Motor neuron (in vitro differentiated cells): ENCODE measurements around the gene AGTRAP. TPM values are rescaled to one million over a fixed set of nuclear protein-coding genes. Genes with fewer than 3 reads are reported as not detected.
A peak's percentile ranks its signal among the peaks of the same experiment; 100 is the strongest.

Experiments
- ATAC-seq, 8 experiments: fragments of 200-7000 bp; cut with Tn5 transposase; replicated peaks in 6 of 8; 2 replicates each; pipeline ENCODE4 v1.8.0; 2021; ENCODE audit warnings: mild to moderate bottlenecking in 8 of 8, moderate library complexity in 8 of 8
- H3K27ac ChIP-seq, 2 donors: fragments of 250-450 bp; sonication (Bioruptor Pico); 2 replicates each; pipeline ENCODE4 v1.9.0; 2021; ENCODE audit warnings: antibody characterized with exemption in 2 of 2, mild to moderate bottlenecking in 2 of 2, moderate library complexity in 1 of 2
- H3K4me1 ChIP-seq, 2 donors: fragments of 250-450 bp; sonication (Bioruptor Pico); replicated peaks in 1 of 2; 2 replicates each; pipeline ENCODE4 v1.6.1; 2021; ENCODE audit warnings: antibody characterized with exemption in 2 of 2, mild to moderate bottlenecking in 2 of 2, moderate library complexity in 1 of 2
- H3K4me3 ChIP-seq, 5 donors: fragments of 250-450 bp; sonication (Bioruptor Pico); 2 replicates each; pipeline ENCODE4 v1.9.0; 2021; ENCODE audit warnings: antibody characterized with exemption in 5 of 5, mild to moderate bottlenecking in 5 of 5, moderate library complexity in 4 of 5
- WGBS, 10 experiments: fragments of 450-650 bp; shearing (Covaris generic); methylation state at CpG; one replicate each; pipeline ENCODE4 v1.0.0; 2022; 5-methylcytosine and 5-hydroxymethylcytosine counted together
- in situ Hi-C, 9 experiments: fragments of 400-800 bp; cut with MboI; loops; one replicate each; pipeline ENCODE4 v1.15.0; 2021; ENCODE audit warnings: low sequenced_read_pairs in 9 of 9, low pct_unique_long_range_greater_than_20kb in 2 of 9; ENCODE audit not compliant: unreplicated experiment in 9 of 9
- total RNA-seq, 8 experiments: library from RNA; unstranded; fragments of 300-600 nt; gene quantifications; 2 replicates each; pipeline versions ENCODE4 v1.2.3 to v1.2.4, GENCODE V29; 2022

Gene AGTRAP
- total RNA-seq, 8 experiments from 2014 or later, result 12.5 to 55.9 (median 32.3) TPM

GRCh38 chr1:11759791-11760190 is 23.9 kb downstream of the AGTRAP start:
- H3K4me1 ChIP-seq, result peaks cover 0 to 12% of the 10 kb centered on the region in 2 donors
- WGBS, 10 experiments, result 41 to 100% (median 88%) methylated on average over 1 to 4 of the region's 4 CpGs; no CpG with 5 or more reads in 4 of the 10 experiments
- no peak overlapping the region for H3K27ac ChIP-seq
- ATAC-seq, result no peak
- in situ Hi-C loops, result no loop called here
- no peak overlapping the region for H3K4me3 ChIP-seq

DNA sequence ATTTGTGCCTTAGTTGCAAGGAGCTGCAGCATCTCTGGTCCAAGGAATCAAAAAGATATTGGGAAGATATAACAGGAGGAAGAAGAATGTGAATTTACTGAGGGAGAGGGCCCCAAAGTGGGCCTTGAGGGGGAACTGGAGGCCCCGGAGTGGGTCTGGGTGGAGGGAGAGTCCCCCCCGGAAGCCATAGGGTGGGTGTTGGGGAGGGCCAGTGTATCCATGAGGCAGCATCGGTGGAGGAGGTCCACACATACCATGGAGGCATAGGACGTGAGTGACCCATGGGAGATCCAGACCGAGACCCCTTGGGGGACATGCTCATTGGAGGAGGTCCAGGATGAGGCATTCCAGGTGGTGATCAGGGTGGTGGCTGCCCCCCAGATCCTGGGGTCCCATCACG is 25.3 kb downstream of the AGTRAP start:
- Histone ChIP-seq H3K27ac (no peak overlapping the region), H3K4me1 (peaks cover 0 to 12% of the 10 kb centered on the region in 2 donors), H3K4me3 (no peak overlapping the region)
- WGBS, 10 experiments, result 50 to 90% (median 84%) methylated on average over 2 to 6 of the region's 6 CpGs; no CpG with 5 or more reads in 6 of the 10 experiments
- peak in 1 of 8 experiments; percentile 7 for ATAC-seq
- in situ Hi-C loops, result no loop called here

DNA sequence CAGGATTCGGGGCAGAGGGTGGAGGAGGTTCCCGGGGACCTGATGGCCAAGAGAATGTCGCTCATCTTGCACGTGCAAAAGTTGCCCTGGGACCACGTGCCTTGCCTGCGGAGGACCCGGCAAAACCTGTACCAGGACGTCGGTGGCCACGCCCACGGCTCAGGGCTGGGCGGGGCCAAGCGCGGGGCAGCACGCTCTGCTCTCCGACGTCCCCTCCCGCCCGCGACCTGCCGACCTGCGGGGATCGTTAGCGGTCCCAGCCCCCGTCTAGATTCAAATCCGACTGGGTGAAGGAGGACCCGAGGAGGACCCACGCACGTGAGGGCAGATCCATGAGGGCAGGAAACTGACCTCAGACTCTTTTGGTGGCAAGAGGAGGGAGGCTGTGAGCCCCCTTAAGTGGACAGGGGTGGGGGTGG is 26.1 kb downstream of the AGTRAP start, which contains the start of gene C1orf167:
Gene C1orf167 (plus strand): TSS at position 206 of the 419 bp plus-strand sequence. CDS start 2,208 bp downstream, outside the sequence.
- ATAC-seq, result peak in 6 of 8 experiments; percentile 32 to 83 (median 50)
- in situ Hi-C loops, result no loop called here
- H3K4me1 ChIP-seq, result peaks cover 3 to 17% of the 10 kb centered on the region in 2 donors
- H3K27ac ChIP-seq, result no peak within 1 kb of the TSS
- H3K4me3 ChIP-seq, result no peak within 1 kb of the TSS
- WGBS, 10 experiments, result 18 to 26% methylated on average over 5 of the region's 29 CpGs; no CpG with 5 or more reads in 8 of the 10 experiments

DNA sequence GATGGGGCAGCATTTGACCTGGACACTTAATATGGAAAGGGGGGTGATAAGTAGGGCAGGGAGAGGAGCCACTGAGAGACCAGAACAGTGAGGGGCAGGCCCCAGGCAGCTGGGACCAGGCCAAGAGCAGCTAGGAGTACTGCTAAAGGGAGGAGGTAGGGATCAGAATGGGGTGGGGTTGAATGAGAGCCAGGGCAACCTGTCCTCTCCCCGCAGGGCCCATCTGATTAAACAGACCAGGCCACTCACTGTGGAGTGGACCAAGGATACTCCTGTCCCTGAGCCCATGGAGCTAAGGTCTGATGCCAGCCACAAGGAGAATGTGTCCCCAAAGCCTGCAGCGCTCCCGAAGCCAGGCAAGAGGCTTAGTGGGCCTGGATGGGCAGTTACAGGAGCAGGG is 28.2 kb downstream of the AGTRAP start:
- ATAC-seq, result peak; percentile 1 to 50 (median 20)
- no peak overlapping the region for H3K27ac ChIP-seq
- in situ Hi-C loops, result no loop called here

GRCh38 chr1:11764519-11764918 is 28.6 kb downstream of the AGTRAP start:
- 89 to 100% (median 93%) methylated on average over 1 to 4 of the region's 7 CpGs; no CpG with 5 or more reads in 5 of the 10 experiments for WGBS, 10 experiments
- peak in 4 of 8 experiments; percentile 9 to 23 (median 15) for ATAC-seq
- no peak overlapping the region for H3K27ac ChIP-seq
- H3K4me1 ChIP-seq, result peaks cover 3 to 22% of the 10 kb centered on the region in 2 donors
- H3K4me3 ChIP-seq, result no peak overlapping the region
- in situ Hi-C loops, result no loop called here

More for the DNA sequence above, 28.2 kb downstream of the AGTRAP start:
- H3K4me1 ChIP-seq, result peaks cover 3 to 22% of the 10 kb centered on the region in 2 donors
- WGBS, 10 experiments, result 67 to 100% (median 92%) methylated on average over 1 to 2 of the region's 3 CpGs; no CpG with 5 or more reads in 7 of the 10 experiments
- H3K4me3 ChIP-seq, result no peak overlapping the region

DNA sequence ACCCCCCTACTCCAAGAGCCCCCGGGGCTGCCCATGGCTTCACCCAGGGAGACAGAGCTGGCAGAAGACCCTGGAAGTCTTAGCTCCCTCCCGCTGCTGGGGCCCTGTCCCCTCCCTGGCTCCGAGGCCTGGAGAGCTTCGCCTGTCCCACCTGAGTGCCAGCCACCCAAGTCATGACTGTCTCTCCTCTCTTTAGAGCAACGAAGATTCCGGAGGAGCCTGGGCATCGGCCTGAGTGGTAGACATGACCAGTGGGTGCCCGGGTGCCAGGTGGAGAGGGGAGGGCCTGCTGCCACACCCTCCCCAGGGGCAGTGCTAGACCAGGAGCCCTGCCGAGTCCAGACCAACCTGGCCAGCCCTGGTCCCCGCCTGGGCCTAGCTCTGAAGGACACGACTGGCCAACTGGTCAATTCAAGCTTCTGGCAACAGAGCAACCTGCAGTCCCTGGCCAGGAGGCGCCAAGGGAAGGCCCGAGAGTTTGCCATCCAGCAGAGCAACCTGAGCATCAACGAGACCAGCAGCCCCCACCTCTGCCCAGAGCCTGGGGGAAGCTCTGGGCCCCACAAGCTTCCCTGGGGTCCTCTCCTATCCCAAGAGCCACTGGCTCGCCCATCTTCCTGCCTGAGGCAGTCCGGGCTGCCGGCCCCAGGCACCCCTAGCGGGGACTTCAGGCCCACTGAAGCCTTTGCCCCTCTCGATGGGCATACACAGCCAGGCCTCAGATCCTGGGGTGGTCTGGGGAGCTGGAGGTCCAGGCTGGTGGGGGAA is 29.9 kb downstream of the AGTRAP start:
- in situ Hi-C loops, result no loop called here
- 60 to 90% (median 85%) methylated on average over 1 to 11 of the region's 19 CpGs; no CpG with 5 or more reads in 6 of the 10 experiments for WGBS, 10 experiments
- H3K4me1 ChIP-seq, result peaks cover 3 to 22% of the 10 kb centered on the region in 2 donors
- peak in 2 of 8 experiments; percentile 3 to 11 for ATAC-seq
- H3K4me3 ChIP-seq, result no peak overlapping the region
- no peak overlapping the region for H3K27ac ChIP-seq

- no peak overlapping the region for H3K27ac ChIP-seq
- in situ Hi-C loops, result no loop called here
- no peak overlapping the region for H3K4me3 ChIP-seq
- ATAC-seq, result peak in 2 of 8 experiments; percentile 3 to 5
- H3K4me1 ChIP-seq, result peaks cover 3 to 22% of the 10 kb centered on the region in 2 donors
- 65 to 80% (median 74%) methylated on average over 2 to 6 of the region's 14 CpGs; no CpG with 5 or more reads in 7 of the 10 experiments for WGBS, 10 experiments
Measured at GRCh38 chr1:11766429-11766776, 30.5 kb downstream of the AGTRAP start.

- ATAC-seq, result peak in 3 of 8 experiments; percentile 27 to 64 (median 55)
- in situ Hi-C loops, result no loop called here
- no peak overlapping the region for H3K4me3 ChIP-seq
- 20 to 83% (median 60%) methylated on average over 1 to 14 of the region's 16 CpGs; no CpG with 5 or more reads in 3 of the 10 experiments for WGBS, 10 experiments
- peaks cover 3 to 15% of the 10 kb centered on the region in 2 donors for H3K4me1 ChIP-seq
- H3K27ac ChIP-seq, result no peak overlapping the region
Measured at GRCh38 chr1:11767922-11768704, 32.2 kb downstream of the AGTRAP start.

DNA sequence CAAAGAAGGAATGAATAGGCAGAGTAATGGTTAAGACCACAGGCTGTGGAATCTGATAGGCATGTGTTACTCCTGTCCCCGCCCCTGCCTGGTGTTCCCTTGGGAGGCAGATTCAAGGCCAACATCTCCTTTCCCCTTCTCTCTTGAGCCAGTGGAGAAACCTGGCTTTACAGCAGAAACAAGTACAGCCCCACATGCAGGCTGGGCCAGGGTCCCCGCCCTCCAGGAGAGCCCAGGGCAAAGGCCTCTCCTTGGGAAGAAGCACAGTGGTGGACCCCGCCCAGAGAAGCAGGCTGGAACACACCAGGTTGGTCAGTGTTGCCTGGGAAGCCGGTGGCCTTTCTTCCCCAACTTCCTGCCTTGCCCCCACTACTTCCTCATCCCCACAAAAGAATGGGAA is 32.9 kb downstream of the AGTRAP start:
- in situ Hi-C loops, result no loop called here
- Histone ChIP-seq H3K4me1 (peaks cover 3 to 15% of the 10 kb centered on the region in 2 donors), H3K27ac (no peak overlapping the region), H3K4me3 (no peak overlapping the region)
- WGBS, 10 experiments, result 33 to 67% (median 60%) methylated on average over 1 to 3 of the region's 4 CpGs; no CpG with 5 or more reads in 5 of the 10 experiments
- peak in 3 of 8 experiments; percentile 43 to 66 (median 46) for ATAC-seq

- in situ Hi-C loops, result no loop called here
- H3K4me3 ChIP-seq, result no peak overlapping the region
- peaks cover 3 to 13% of the 10 kb centered on the region in 2 donors for H3K4me1 ChIP-seq
- no peak overlapping the region for H3K27ac ChIP-seq
- ATAC-seq, result no peak
- WGBS, 10 experiments, result 33 to 100% (median 80%) methylated on average over 1 to 4 of the region's 4 CpGs; no CpG with 5 or more reads in 3 of the 10 experiments
Measured at GRCh38 chr1:11769274-11769673, 33.3 kb downstream of the AGTRAP start.

DNA sequence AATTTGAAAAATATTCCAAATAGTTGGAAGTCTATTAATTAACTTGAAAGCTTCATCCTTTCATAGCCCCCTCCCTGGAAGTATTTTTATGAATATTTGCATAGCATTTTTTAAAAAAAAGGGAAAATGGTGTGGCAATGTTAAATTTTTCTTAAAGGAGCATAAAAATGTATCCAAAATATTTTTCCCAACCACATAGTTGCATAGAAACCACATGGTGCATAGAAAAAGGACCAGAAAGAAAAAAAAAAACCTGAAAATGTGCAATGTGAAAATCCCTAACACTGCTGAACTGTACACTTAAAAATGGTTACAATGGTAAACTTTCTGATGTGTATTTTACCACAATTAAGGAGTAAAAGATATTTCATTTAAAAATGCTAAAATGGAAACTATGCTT is 34.1 kb downstream of the AGTRAP start:
- H3K4me1 ChIP-seq, result peaks cover 3 to 10% of the 10 kb centered on the region in 2 donors
- no peak overlapping the region for H3K4me3 ChIP-seq
- in situ Hi-C loops, result no loop called here
- H3K27ac ChIP-seq, result no peak overlapping the region
- peak in 1 of 8 experiments; percentile 34 for ATAC-seq

DNA sequence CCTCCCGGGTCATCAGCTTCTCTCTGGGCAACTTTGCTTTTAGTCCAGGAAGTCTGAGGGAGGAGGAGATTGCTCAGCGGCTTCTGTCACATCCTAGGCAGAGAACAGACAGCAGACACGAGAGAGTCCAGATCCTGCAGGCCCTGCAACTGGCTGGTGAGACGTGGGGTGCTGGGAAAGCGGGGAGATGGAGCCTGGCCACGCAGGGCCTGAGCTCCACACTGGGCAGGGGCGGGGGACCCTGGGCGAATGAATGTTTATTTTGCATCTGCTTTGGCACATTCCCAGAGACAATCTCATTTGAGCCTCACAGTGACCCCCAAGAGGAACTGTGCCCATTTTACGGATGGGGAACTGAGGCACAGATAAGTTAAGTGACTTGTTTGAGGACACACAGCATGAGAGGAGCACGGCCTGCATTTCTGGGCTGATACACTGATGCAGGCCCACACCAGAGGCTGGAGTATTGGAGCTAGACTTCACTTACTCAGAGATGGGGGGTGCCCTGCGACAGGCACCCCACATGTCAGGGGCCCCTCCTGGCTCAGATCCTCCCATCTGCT is 35.6 kb downstream of the AGTRAP start:
- ATAC-seq, result no peak
- WGBS, 10 experiments, result 59 to 91% (median 80%) methylated on average over 1 to 4 of the region's 11 CpGs; no CpG with 5 or more reads in 5 of the 10 experiments
- H3K4me3 ChIP-seq, result no peak overlapping the region
- peaks cover under 1 to 10% of the 10 kb centered on the region in 2 donors for H3K4me1 ChIP-seq
- no peak overlapping the region for H3K27ac ChIP-seq
- in situ Hi-C loops, result no loop called here
